Right lobe of liver (tissue), 4 donors: Measurements from ENCODE around the gene MAPK8.

Source experiments
- POLR2A ChIP-seq: fragments of 450-650 bp; IDR thresholded peaks from one replicate; pipeline ENCODE4 v1.6.1; 2017; ENCODE audit warnings: antibody characterized with exemption, mild to moderate bottlenecking
- TF ChIP-seq, protein P1 (sequence below), 4 donors: fragments of 200-600 bp in 3 of 4; fragments of 450-650 bp in 1 of 4; IDR thresholded peaks; one replicate each; pipeline versions ENCODE4 v1.5.1 to v1.8.0; 2016 to 2022; ENCODE audit warnings: antibody characterized with exemption in 4 of 4, mild to moderate bottlenecking in 2 of 4
- donor health status: DM: no; HTN: no; CAD: no.
- donor health status: DM: no; HTN: no; CAD: no.
- donor health status: DM: no; HTN: yes; CAD: no.

DNA sequence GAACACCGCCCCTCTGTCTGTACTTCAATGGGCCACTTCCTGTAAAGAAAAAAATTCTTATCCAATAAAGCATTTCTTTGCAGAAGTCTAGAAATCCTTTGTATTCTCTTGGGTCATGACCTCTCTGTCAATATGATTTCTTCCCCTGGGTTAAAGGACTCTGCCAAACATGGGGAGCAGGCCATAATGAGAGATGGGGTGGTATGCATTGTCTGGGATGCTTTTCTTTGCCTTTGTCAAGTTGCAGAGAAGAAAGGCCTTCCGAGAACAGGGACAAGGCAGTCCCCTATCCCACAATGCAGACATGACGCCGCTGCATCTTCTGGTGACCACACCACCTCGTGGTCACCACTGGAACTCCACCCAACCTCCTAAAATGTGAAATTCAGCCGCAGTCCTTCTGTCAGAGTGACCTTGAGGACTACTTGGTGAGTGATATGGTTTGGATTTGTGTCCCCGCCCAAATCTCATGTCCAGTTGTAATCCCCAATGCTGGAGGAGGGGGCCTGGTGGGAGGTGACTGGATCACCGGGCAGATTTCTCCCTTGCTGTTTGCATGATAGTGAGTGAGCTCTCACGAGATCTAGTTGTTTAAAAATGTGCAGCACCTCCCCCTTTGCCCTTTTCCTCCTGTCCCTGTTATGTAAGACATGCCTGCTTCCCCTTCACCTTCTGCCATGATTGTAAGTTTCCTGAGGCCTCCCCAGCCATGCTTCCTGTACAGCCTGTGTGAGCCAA is 16.8 kb upstream of the MAPK8 start:
- TF ChIP-seq POLR2A, result no peak
- TF ChIP-seq, protein P1, sequence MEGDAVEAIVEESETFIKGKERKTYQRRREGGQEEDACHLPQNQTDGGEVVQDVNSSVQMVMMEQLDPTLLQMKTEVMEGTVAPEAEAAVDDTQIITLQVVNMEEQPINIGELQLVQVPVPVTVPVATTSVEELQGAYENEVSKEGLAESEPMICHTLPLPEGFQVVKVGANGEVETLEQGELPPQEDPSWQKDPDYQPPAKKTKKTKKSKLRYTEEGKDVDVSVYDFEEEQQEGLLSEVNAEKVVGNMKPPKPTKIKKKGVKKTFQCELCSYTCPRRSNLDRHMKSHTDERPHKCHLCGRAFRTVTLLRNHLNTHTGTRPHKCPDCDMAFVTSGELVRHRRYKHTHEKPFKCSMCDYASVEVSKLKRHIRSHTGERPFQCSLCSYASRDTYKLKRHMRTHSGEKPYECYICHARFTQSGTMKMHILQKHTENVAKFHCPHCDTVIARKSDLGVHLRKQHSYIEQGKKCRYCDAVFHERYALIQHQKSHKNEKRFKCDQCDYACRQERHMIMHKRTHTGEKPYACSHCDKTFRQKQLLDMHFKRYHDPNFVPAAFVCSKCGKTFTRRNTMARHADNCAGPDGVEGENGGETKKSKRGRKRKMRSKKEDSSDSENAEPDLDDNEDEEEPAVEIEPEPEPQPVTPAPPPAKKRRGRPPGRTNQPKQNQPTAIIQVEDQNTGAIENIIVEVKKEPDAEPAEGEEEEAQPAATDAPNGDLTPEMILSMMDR (IDR thresholded peaks at IDR 0.05), result peak; percentile 56 to 78 (median 72)
